ACC112 (cell line): ENCODE data around the gene DNAL4.

ENCODE experiments used
- H2AFZ ChIP-seq: fragments of 200-600 bp; sonication (generic); one replicate; pipeline ENCODE4 v1.6.0; 2017; ENCODE audit warnings: antibody characterized with exemption, low read length; ENCODE audit not compliant: unreplicated experiment
- H3K27ac ChIP-seq: fragments of 200-600 bp; sonication (generic); 2 replicates; pipeline ENCODE4 v1.5.1; 2014; ENCODE audit warnings: low read depth, mild to moderate bottlenecking, antibody characterized with exemption, low read length, moderate library complexity
- H3K27me3 ChIP-seq: fragments of 200-600 bp; sonication (generic); 2 replicates; pipeline ENCODE4 v1.6.1; 2014; ENCODE audit warnings: mild to moderate bottlenecking, antibody characterized with exemption, low read length, moderate library complexity, mixed read lengths; ENCODE audit not compliant: insufficient read depth
- H3K36me3 ChIP-seq: fragments of 200-600 bp; sonication (generic); 2 replicates; pipeline ENCODE4 v1.6.1; 2016; ENCODE audit warnings: mild to moderate bottlenecking, antibody characterized with exemption, low read length, moderate library complexity, mixed read lengths; ENCODE audit not compliant: insufficient read depth
- H3K4me1 ChIP-seq: fragments of 200-600 bp; sonication (generic); one replicate; pipeline ENCODE4 v1.6.1; 2016; ENCODE audit warnings: low read length, mixed read lengths; ENCODE audit not compliant: insufficient read depth, unreplicated experiment, control insufficient read depth
- H3K4me3 ChIP-seq: fragments of 200-600 bp; sonication (generic); 2 replicates; pipeline ENCODE4 v1.5.1; 2014; ENCODE audit warnings: mild to moderate bottlenecking, low read depth, low read length
- H3K79me2 ChIP-seq: fragments of 200-600 bp; sonication (generic); one replicate; pipeline ENCODE4 v1.6.0; 2016; ENCODE audit warnings: low read length; ENCODE audit not compliant: control insufficient read depth, unreplicated experiment, insufficient read depth

DNAL4 gene

DNA sequence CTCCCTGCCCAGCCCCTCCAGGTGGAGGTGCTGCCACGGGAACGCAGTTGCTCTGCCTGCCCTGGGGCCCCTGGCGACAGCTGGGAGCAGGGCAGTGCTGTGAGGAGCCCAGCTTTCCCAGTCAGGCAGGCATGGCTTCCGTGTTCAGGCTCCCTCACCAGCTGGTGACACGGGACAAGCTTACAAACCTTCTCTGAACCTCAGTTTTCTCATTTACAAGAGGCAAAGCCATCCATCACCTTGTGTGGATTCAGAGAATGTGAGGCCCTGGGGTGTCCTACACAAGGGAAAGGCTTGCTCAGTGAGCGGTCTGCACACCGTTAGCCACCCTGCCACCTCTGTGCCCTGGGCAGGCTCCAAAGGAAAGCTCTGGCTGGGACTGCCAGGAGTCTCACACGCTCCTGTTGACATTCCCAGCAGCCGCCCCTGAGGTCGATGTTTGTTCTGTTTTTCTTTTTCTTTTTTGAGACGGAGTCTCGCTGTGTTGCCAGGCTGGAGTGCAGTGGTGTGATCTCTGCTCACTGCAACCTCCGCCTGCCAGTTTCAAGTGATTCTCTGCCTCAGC, 61.6 kb downstream of the DNAL4 start:
- Histone ChIP-seq H3K4me3 (no peak overlapping the region), H3K79me2 (no peaks in the 10 kb centered on the region), H3K27ac (no peak overlapping the region), H3K4me1 (no peaks in the 10 kb centered on the region), H3K36me3 (no peaks in the 10 kb centered on the region; the same call in 1 of the 2 replicates), H3K27me3 (no peaks in the 10 kb centered on the region), H2AFZ (no peak overlapping the region)

DNA sequence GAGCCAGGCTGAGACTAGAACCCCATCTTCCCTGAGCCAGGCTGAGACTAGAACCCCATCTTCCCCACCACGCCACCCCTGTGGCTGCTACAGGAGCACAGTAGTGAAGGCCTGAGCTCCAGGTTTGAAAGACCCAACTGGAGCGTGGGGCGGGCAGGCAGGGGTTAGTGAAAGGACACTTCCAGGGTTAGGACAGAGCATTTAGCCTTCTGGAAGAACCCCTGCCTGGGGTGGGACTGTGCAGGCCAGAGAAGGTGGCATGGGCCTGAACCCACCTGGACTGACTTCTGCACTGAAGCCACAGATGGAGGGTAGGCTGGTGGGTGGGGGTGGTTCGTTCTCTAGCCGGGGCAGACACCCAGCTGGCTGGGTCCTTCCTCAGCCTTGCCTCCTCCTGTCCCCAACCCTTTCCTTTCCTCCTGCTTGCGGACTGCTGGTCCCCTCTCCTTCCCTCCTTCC, 62.2 kb downstream of the DNAL4 start:
- no peaks in the 10 kb centered on the region; the same call in 1 of the 2 replicates for H3K36me3 ChIP-seq
- no peaks in the 10 kb centered on the region for H3K4me1 ChIP-seq
- H3K27ac ChIP-seq = no peak overlapping the region
- H3K4me3 ChIP-seq = no peak overlapping the region
- H3K79me2 ChIP-seq = no peaks in the 10 kb centered on the region
- no peaks in the 10 kb centered on the region for H3K27me3 ChIP-seq
- H2AFZ ChIP-seq = no peak overlapping the region

GRCh38 chr22:38730411-38730871, 63.5 kb downstream of the DNAL4 start:
- Histone ChIP-seq H2AFZ (no peak overlapping the region), H3K4me1 (no peaks in the 10 kb centered on the region), H3K79me2 (no peaks in the 10 kb centered on the region), H3K27ac (no peak overlapping the region), H3K4me3 (no peak overlapping the region), H3K27me3 (no peaks in the 10 kb centered on the region), H3K36me3 (no peaks in the 10 kb centered on the region; the same call in 1 of the 2 replicates)

- no peaks in the 10 kb centered on the region for H3K27me3 ChIP-seq
- no peak overlapping the region for H3K4me3 ChIP-seq
- no peaks in the 10 kb centered on the region; the same call in 1 of the 2 replicates for H3K36me3 ChIP-seq
- no peak overlapping the region for H2AFZ ChIP-seq
- no peaks in the 10 kb centered on the region for H3K4me1 ChIP-seq
- H3K27ac ChIP-seq = no peak overlapping the region
- no peaks in the 10 kb centered on the region for H3K79me2 ChIP-seq
These were observed 64.0 kb downstream of the DNAL4 start for GRCh38 chr22:38729946-38730345.

DNA sequence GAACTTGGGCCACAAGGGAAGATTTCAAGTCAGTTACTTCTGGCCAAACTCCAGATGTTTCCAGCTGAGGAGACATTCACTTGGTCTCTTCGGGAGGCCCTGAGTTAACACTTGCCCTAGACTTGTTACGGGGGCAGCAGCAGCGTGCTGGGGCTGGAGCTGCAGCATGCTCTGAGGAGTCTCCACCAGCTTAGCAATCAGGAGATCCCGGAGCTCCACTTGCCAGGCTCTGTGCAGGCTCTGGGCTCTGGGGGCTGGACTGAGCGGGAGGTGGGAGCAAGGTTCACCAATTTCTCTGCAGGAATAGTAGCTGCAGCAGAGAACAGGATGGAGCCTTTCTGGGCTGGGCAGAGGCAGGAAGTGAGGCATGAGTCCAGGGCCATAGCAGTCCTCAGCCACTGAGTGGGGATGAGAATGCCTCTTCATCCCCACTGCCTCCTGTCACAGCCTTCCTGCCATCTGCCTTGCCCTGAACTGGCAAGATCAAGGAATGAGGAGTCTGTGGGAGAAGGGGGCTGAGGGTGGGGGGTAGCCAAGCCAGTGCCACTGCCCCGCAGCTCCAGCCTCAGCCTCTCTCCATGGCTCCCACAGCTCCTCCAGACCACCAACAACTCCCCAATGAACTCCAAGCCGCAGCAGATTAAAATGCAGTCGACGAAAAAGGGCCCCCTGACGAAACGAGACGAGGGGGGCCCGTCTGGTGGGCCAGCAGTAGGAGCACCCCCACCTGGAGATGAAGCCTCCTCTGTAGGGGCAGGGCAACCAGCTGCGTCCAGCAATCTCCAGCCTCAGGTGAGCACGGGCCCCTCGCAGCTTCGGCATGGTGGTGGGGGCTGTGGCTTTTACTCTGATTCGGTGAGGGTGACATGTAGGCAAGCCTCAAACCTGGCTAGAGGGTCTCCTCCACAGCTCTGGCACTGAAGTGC, 64.8 kb downstream of the DNAL4 start:
- Histone ChIP-seq H3K4me3 (no peak overlapping the region), H3K27ac (no peak overlapping the region), H3K4me1 (no peaks in the 10 kb centered on the region), H3K27me3 (no peaks in the 10 kb centered on the region), H3K36me3 (peaks cover 4% of the 10 kb centered on the region; the same call in 1 of the 2 replicates), H3K79me2 (no peaks in the 10 kb centered on the region), H2AFZ (no peak overlapping the region)
